ENCODE data around the gene CYSLTR1.
"Not testable (repeated sequence)": the region's sequence is repeated elsewhere in the genome, so short reads cannot be mapped to it uniquely, and the experiment has no call there.

- TF ChIP-seq, protein P1, sequence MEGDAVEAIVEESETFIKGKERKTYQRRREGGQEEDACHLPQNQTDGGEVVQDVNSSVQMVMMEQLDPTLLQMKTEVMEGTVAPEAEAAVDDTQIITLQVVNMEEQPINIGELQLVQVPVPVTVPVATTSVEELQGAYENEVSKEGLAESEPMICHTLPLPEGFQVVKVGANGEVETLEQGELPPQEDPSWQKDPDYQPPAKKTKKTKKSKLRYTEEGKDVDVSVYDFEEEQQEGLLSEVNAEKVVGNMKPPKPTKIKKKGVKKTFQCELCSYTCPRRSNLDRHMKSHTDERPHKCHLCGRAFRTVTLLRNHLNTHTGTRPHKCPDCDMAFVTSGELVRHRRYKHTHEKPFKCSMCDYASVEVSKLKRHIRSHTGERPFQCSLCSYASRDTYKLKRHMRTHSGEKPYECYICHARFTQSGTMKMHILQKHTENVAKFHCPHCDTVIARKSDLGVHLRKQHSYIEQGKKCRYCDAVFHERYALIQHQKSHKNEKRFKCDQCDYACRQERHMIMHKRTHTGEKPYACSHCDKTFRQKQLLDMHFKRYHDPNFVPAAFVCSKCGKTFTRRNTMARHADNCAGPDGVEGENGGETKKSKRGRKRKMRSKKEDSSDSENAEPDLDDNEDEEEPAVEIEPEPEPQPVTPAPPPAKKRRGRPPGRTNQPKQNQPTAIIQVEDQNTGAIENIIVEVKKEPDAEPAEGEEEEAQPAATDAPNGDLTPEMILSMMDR (IDR thresholded peaks at IDR 0.05; ENCODE audit: poor library complexity, severe bottlenecking), result not testable (repeated sequence)
- TF ChIP-seq TAF1 (IDR thresholded peaks at IDR 0.05; ENCODE audit: low read depth); RAD21 (conservative IDR thresholded peaks at IDR 0.05): not testable (repeated sequence)
These were observed 26.5 kb downstream of the CYSLTR1 start for GRCh38 chrX:78300933-78301332.
